ENCODE results near the gene OR12D3. TPM values are rescaled to one million over a fixed set of nuclear protein-coding genes. Genes with fewer than 3 reads are reported as not detected.

The OR12D3 gene
- total RNA-seq, 1 experiment from 2014 or later: not detected

GRCh38 chr6:29424168-29424567 lies 49.1 kb upstream of the OR12D3 start:
- Histone ChIP-seq H4K20me1 (ENCODE audit: insufficient read depth) (no peaks in the 10 kb centered on the region), H3K4me1 (ENCODE audit: control insufficient read depth in 1 of 2, insufficient read depth in 2 of 2, low read length in 2 of 2) (no peaks in the 10 kb centered on the region), H3K4me2 (ENCODE audit: low read length) (no peak overlapping the region), H3K27ac (ENCODE audit: low read depth, low read length) (no peak overlapping the region), H3K9ac (ENCODE audit: low read length) (no peak overlapping the region), H3K36me3 (ENCODE audit: control insufficient read depth in 1 of 2, insufficient read depth in 2 of 2, low read length in 2 of 2) (no peaks in the 10 kb centered on the region), H3K9me2 (ENCODE audit: insufficient read depth) (no peaks in the 10 kb centered on the region), H3K27me3 (ENCODE audit: insufficient read depth, low read length) (no peaks in the 10 kb centered on the region), H2AFZ (ENCODE audit: low read depth, low read length, poor library complexity, severe bottlenecking) (no peak overlapping the region), H3K4me3 (replicated peaks in 1 of 2; ENCODE audit: low read depth in 1 of 2, low read length in 2 of 2) (no peak overlapping the region), H3K79me2 (ENCODE audit: insufficient read depth, low read length) (no peaks in the 10 kb centered on the region), H3K9me3 (ENCODE audit: control insufficient read depth in 1 of 2, insufficient read depth in 1 of 2, low read depth in 1 of 2, low read length in 2 of 2) (no peaks in the 10 kb centered on the region)
- BruUV-seq (replicated peaks): no TSS peak
- intact Hi-C loops (cut with micrococcal nuclease): no loop called here
- ATAC-seq (no peak), DNase-seq (ENCODE audit: low read depth, low spot score) (no peak)
- RAD21 ChIA-PET (ENCODE audit: low non-redundant PET in 1 of 2, low total read pairs in 2 of 2, uncharacterized antibody in 2 of 2, unreplicated experiment in 2 of 2): no interaction called here
- TF ChIP-seq SP1 (IDR thresholded peaks at IDR 0.05; ENCODE audit: low read depth) (no peak), EZH2 (IDR thresholded peaks at IDR 0.05) (no peak), CBX3 (IDR thresholded peaks at IDR 0.05; ENCODE audit: low read depth) (no peak), SIN3A (IDR thresholded peaks at IDR 0.05; ENCODE audit: low read depth) (no peak), EZH2phosphoT487 (IDR thresholded peaks at IDR 0.05; ENCODE audit: borderline replicate concordance) (no peak), RAD21 (IDR thresholded peaks at IDR 0.05; ENCODE audit: low read depth) (no peak), JUND (IDR thresholded peaks at IDR 0.05) (no peak)
- TF ChIP-seq, protein P1, sequence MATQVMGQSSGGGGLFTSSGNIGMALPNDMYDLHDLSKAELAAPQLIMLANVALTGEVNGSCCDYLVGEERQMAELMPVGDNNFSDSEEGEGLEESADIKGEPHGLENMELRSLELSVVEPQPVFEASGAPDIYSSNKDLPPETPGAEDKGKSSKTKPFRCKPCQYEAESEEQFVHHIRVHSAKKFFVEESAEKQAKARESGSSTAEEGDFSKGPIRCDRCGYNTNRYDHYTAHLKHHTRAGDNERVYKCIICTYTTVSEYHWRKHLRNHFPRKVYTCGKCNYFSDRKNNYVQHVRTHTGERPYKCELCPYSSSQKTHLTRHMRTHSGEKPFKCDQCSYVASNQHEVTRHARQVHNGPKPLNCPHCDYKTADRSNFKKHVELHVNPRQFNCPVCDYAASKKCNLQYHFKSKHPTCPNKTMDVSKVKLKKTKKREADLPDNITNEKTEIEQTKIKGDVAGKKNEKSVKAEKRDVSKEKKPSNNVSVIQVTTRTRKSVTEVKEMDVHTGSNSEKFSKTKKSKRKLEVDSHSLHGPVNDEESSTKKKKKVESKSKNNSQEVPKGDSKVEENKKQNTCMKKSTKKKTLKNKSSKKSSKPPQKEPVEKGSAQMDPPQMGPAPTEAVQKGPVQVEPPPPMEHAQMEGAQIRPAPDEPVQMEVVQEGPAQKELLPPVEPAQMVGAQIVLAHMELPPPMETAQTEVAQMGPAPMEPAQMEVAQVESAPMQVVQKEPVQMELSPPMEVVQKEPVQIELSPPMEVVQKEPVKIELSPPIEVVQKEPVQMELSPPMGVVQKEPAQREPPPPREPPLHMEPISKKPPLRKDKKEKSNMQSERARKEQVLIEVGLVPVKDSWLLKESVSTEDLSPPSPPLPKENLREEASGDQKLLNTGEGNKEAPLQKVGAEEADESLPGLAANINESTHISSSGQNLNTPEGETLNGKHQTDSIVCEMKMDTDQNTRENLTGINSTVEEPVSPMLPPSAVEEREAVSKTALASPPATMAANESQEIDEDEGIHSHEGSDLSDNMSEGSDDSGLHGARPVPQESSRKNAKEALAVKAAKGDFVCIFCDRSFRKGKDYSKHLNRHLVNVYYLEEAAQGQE (IDR thresholded peaks at IDR 0.05; ENCODE audit: low read depth): no peak
- TF ChIP-seq, protein P2, sequence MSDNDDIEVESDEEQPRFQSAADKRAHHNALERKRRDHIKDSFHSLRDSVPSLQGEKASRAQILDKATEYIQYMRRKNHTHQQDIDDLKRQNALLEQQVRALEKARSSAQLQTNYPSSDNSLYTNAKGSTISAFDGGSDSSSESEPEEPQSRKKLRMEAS (IDR thresholded peaks at IDR 0.05): no peak
- POLR2A ChIA-PET: no interaction called here
- CTCF ChIA-PET: no interaction called here

Measured in HCT116 (cell line).